Bronchial epithelial cell (primary cell): ENCODE measurements around the gene GPR61. TPM values are rescaled to one million over a fixed set of nuclear protein-coding genes. Genes with fewer than 3 reads are reported as not detected.

Experiments
- DNase-seq: peaks from one replicate; pipeline ENCODE4 v3.0.0-alpha.2; 2010; ENCODE audit warnings: low read depth
- FAIRE-seq: peaks from 2 replicates; lab custom pipeline; 2011; peaks lifted over from hg19 to GRCh38; lab: Jason Lieb, UNC
- H3K27me3 ChIP-seq: 2 replicates; pipeline ENCODE4 v1.5.1; 2011; ENCODE audit warnings: low read length; ENCODE audit not compliant: control insufficient read depth, insufficient read depth
- H3K36me3 ChIP-seq: 2 replicates; pipeline ENCODE4 v1.5.1; 2011; ENCODE audit warnings: low read length; ENCODE audit not compliant: control insufficient read depth, insufficient read depth
- H3K4me3 ChIP-seq: 2 replicates; pipeline ENCODE4 v1.5.1; 2011; ENCODE audit warnings: mild to moderate bottlenecking, low read depth, low read length, control low read depth
- total RNA-seq: library from RNA; depleted of rRNA; stranded (reverse); fragments of >200 nt; gene quantifications from 2 replicates; pipeline ENCODE4 v1.2.1, GENCODE V29; 2014
- TF ChIP-seq, protein P1 (sequence below): IDR thresholded peaks from 2 replicates; pipeline ENCODE4 v1.5.1; 2011; ENCODE audit warnings: mild to moderate bottlenecking, moderate library complexity, low read length, control low read depth, inconsistent platforms; ENCODE audit not compliant: insufficient read depth, severe bottlenecking

GPR61 gene
- total RNA-seq, 1 donor from 2014 or later = not detected

GRCh38 chr1:109570414-109570813 lies 30.7 kb downstream of the GPR61 start:
- no peaks in the 10 kb centered on the region for H3K36me3 ChIP-seq
- TF ChIP-seq, protein P1, sequence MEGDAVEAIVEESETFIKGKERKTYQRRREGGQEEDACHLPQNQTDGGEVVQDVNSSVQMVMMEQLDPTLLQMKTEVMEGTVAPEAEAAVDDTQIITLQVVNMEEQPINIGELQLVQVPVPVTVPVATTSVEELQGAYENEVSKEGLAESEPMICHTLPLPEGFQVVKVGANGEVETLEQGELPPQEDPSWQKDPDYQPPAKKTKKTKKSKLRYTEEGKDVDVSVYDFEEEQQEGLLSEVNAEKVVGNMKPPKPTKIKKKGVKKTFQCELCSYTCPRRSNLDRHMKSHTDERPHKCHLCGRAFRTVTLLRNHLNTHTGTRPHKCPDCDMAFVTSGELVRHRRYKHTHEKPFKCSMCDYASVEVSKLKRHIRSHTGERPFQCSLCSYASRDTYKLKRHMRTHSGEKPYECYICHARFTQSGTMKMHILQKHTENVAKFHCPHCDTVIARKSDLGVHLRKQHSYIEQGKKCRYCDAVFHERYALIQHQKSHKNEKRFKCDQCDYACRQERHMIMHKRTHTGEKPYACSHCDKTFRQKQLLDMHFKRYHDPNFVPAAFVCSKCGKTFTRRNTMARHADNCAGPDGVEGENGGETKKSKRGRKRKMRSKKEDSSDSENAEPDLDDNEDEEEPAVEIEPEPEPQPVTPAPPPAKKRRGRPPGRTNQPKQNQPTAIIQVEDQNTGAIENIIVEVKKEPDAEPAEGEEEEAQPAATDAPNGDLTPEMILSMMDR = no peak
- peak; percentile 95 for DNase-seq
- FAIRE-seq = no peak
- no peaks in the 10 kb centered on the region for H3K27me3 ChIP-seq
- H3K4me3 ChIP-seq = no peak overlapping the region

- no peak overlapping the region for H3K4me3 ChIP-seq
- no peak for DNase-seq
- no peaks in the 10 kb centered on the region for H3K27me3 ChIP-seq
- H3K36me3 ChIP-seq = peaks cover under 1% of the 10 kb centered on the region
- no peak for FAIRE-seq
- TF ChIP-seq, protein P1 = no peak
Observed at GRCh38 chr1:109573785-109574184, 34.1 kb downstream of the GPR61 start.

DNA sequence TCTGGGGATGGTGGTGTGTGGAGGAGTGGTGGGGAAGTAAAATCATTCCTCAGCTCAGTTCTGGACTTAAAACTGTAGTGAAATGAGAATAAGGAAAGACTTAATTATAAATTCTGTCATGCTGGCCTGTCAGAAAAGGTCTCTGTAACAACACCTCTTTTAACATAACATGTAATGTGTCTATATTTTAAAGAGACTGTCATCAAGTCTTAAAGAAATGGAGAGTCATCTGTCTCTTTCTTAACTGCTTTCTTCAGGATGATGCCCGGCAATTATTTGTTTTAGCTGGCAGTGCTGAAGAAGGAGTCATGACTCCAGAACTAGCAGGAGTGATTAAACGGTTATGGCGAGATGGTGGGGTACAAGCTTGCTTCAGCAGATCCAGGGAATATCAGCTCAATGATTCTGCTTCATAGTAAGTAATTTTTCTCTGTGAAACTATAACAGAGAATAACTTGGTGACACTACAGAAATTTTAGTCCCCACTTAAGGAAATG lies 39.3 kb downstream of the GPR61 start:
- Histone ChIP-seq H3K27me3 (no peaks in the 10 kb centered on the region), H3K4me3 (no peak overlapping the region), H3K36me3 (peaks cover 8% of the 10 kb centered on the region)
- DNase-seq = no peak
- TF ChIP-seq, protein P1 = no peak
- no peak for FAIRE-seq

DNA sequence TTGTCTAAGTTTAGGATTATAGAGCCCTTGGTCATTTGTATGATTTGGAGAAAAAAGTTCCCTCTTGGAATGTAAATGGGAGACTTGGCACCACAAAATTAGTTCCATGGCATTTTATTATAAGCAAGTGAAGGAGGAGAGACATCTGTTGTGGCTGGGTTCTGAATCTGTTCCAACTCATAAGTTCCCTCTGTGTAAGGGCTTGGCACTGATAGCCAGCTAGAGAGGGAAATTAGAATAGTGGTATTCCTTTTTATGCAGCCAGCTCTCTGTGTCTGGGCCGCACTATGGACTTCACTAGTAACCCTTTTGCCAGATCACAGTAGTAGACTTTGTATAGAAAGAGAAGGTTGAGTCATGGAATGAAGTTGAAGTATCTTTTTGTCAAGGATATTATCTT lies 39.8 kb downstream of the GPR61 start:
- DNase-seq (no peak), FAIRE-seq (no peak)
- TF ChIP-seq, protein P1 = no peak

DNA sequence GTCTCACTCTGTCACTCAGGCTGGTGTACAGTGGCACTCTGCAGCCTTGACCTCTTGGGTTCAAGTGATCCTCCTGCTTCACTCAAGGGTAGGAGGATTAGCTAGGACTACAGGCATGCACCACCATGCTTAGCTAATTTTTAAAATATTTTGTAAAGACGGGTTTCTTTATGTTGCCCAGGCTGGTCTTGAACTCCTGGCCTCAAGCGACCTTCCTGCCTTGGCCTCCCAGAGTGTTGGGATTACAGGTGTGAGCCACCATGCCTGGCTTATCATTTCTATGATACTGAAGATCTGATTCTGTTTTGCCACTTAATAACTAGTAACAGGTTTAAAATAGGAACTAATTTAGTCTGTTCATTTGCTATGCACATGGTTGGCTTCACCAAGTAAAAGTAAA lies 42.3 kb downstream of the GPR61 start:
- no peak overlapping the region for H3K4me3 ChIP-seq
- FAIRE-seq (no peak), DNase-seq (no peak)
- TF ChIP-seq, protein P1 = no peak
- H3K36me3 ChIP-seq = peaks cover 13% of the 10 kb centered on the region
- no peaks in the 10 kb centered on the region for H3K27me3 ChIP-seq

More for the DNA sequence above, 39.8 kb downstream of the GPR61 start:
- H3K36me3 ChIP-seq = peaks cover 8% of the 10 kb centered on the region
- no peak overlapping the region for H3K4me3 ChIP-seq
- H3K27me3 ChIP-seq = no peaks in the 10 kb centered on the region

- TF ChIP-seq, protein P1 = no peak
- DNase-seq (no peak), FAIRE-seq (no peak)
- H3K4me3 ChIP-seq = no peak overlapping the region
- H3K36me3 ChIP-seq = peaks cover 9% of the 10 kb centered on the region
- H3K27me3 ChIP-seq = no peaks in the 10 kb centered on the region
Observed at GRCh38 chr1:109584766-109585165, 45.1 kb downstream of the GPR61 start.
